Prostate gland (tissue), 2 donors: Measurements from ENCODE around the gene KRT33A. TPM values are rescaled to one million over a fixed set of nuclear protein-coding genes. Genes with fewer than 3 reads are reported as not detected.

Source experiments
- DNase-seq: peaks from one replicate; pipeline ENCODE4 v3.0.0-alpha.2; 2019; ENCODE audit warnings: low spot score
- H3K27ac ChIP-seq, 2 donors: fragments of 200-600 bp; sonication (generic); 2 replicates each; pipeline ENCODE4 v1.5.1; 2017 to 2019
- H3K27me3 ChIP-seq: fragments of 200-600 bp; sonication (generic); replicated peaks from 2 replicates; pipeline ENCODE4 v1.5.1; 2019; ENCODE audit not compliant: insufficient read depth
- H3K36me3 ChIP-seq, 2 donors: fragments of 200-600 bp; sonication (generic); 1 replicate in 1 of 2; 2 replicates in 1 of 2; pipeline versions ENCODE4 v1.5.1 to v1.8.1; 2017 to 2019
- H3K4me1 ChIP-seq: fragments of 200-600 bp; sonication (generic); replicated peaks from 2 replicates; pipeline ENCODE4 v1.5.1; 2019
- H3K4me3 ChIP-seq, 2 donors: fragments of 200-600 bp; sonication (generic); 2 replicates each; pipeline ENCODE4 v1.5.1; 2017 to 2019
- H3K9me3 ChIP-seq: fragments of 200-600 bp; sonication (generic); 2 replicates; pipeline ENCODE4 v1.5.1; 2017
- POLR2A ChIP-seq: fragments of 450-650 bp; IDR thresholded peaks from one replicate; pipeline ENCODE4 v1.6.1; 2016; ENCODE audit warnings: antibody characterized with exemption, mild to moderate bottlenecking
- POLR2AphosphoS5 ChIP-seq: sonication (generic); formaldehyde crosslinking; IDR thresholded peaks from one replicate; pipeline ENCODE4 v1.6.1; 2017; ENCODE audit warnings: antibody characterized with exemption
- whole genome bisulfite sequencing: methylation state at CpG from one replicate; pipeline ENCODE4 v1.1.5; 2018; 5-methylcytosine and 5-hydroxymethylcytosine counted together
- intact Hi-C: fragments of 100-400 bp; cut with DNase I; formaldehyde crosslinking; loops from one replicate; pipeline ENCODE4 v1.14.2; 2022
- total RNA-seq, 2 donors: library from RNA; depleted of rRNA; stranded (reverse); fragments of >200 nt; gene quantifications; one replicate each; pipeline ENCODE4 v1.1.0, GENCODE V29; 2016
- TF ChIP-seq, protein P1 (sequence below), 4 experiments: fragments of 200-600 bp in 2 of 4; fragments of 450-650 bp in 2 of 4; sonication (generic) in 2 of 4; IDR thresholded peaks; 1 replicate in 3 of 4; 2 replicates in 1 of 4; pipeline ENCODE4 v1.5.1; 2016 to 2019; ENCODE audit warnings: antibody characterized with exemption in 4 of 4, mild to moderate bottlenecking in 2 of 4, moderate library complexity in 2 of 4

KRT33A gene
- total RNA-seq, 2 donors from 2014 or later, result not detected

GRCh38 chr17:41301204-41301790, 49.3 kb downstream of the KRT33A start:
- no peak overlapping the region for H3K4me3 ChIP-seq
- H3K27me3 ChIP-seq, result no peaks in the 10 kb centered on the region
- H3K4me1 ChIP-seq, result no peaks in the 10 kb centered on the region
- intact Hi-C loops, result no loop called here
- DNase-seq, result peak; percentile 63
- H3K36me3 ChIP-seq, result no peaks in the 10 kb centered on the region
- TF ChIP-seq POLR2A (no peak), POLR2AphosphoS5 (peak; percentile 69)
- TF ChIP-seq, protein P1, sequence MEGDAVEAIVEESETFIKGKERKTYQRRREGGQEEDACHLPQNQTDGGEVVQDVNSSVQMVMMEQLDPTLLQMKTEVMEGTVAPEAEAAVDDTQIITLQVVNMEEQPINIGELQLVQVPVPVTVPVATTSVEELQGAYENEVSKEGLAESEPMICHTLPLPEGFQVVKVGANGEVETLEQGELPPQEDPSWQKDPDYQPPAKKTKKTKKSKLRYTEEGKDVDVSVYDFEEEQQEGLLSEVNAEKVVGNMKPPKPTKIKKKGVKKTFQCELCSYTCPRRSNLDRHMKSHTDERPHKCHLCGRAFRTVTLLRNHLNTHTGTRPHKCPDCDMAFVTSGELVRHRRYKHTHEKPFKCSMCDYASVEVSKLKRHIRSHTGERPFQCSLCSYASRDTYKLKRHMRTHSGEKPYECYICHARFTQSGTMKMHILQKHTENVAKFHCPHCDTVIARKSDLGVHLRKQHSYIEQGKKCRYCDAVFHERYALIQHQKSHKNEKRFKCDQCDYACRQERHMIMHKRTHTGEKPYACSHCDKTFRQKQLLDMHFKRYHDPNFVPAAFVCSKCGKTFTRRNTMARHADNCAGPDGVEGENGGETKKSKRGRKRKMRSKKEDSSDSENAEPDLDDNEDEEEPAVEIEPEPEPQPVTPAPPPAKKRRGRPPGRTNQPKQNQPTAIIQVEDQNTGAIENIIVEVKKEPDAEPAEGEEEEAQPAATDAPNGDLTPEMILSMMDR (IDR thresholded peaks at IDR 0.05), result no peak
- H3K27ac ChIP-seq, result no peak overlapping the region
- H3K9me3 ChIP-seq, result no peaks in the 10 kb centered on the region
- WGBS, result 35% methylated on average over 5 of the region's 5 CpGs

DNA sequence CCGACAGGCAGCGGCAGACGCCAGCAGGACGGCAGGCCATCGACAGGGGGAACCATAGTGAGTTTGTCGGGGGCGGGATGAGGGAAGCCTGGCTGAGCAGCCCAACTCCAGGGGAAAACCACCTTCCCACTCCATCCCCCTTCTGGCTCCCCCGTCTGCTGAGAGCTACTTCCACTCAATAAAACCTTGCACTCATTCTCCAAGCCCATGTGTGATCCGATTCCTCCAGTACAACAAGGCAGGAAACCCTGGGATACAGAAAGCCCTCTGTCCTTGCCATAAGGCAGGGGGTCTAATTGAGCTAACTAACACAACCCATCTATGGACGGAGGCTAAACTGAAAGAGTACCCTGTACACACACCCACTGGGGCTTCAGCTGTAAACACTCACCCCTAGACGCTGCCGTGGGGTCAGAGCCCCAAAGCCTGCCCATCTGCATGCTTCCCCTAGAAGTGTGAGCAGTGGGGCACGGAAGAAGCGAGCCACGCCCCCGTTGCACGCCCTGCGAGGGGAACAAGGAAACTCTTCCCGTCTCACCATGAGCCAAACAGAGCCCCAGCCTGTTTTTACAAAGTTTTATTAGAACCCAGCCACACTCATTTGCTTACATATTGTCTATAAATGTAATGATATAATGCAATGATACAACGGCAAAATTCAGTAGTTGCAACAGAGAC, 52.0 kb downstream of the KRT33A start:
- Histone ChIP-seq H3K4me1 (no peaks in the 10 kb centered on the region), H3K27ac (no peak overlapping the region), H3K36me3 (no peaks in the 10 kb centered on the region), H3K27me3 (no peaks in the 10 kb centered on the region), H3K9me3 (no peaks in the 10 kb centered on the region), H3K4me3 (no peak overlapping the region)
- DNase-seq, result no peak
- intact Hi-C loops, result no loop called here
- no peak for TF ChIP-seq POLR2AphosphoS5
- no peak for TF ChIP-seq POLR2A
- TF ChIP-seq, protein P1 (IDR thresholded peaks at IDR 0.05), result no peak
- WGBS, result 80% methylated on average over 20 of the region's 20 CpGs

- 8% methylated on average over 1 of the region's 1 CpG for WGBS
- Histone ChIP-seq H3K4me1 (no peaks in the 10 kb centered on the region), H3K9me3 (no peaks in the 10 kb centered on the region), H3K36me3 (no peaks in the 10 kb centered on the region), H3K27me3 (peaks cover 2% of the 10 kb centered on the region), H3K4me3 (no peak overlapping the region), H3K27ac (no peak overlapping the region)
- intact Hi-C loops, result no loop called here
- no peak for DNase-seq
- TF ChIP-seq POLR2A (no peak), POLR2AphosphoS5 (no peak)
- TF ChIP-seq, protein P1 (IDR thresholded peaks at IDR 0.05), result no peak
Observed at GRCh38 chr17:41296846-41297245, 53.8 kb downstream of the KRT33A start.

Other genes starting within 250 kb of the KRT33A start
- not detected for gene KRTAP4-16, start 248.6 kb downstream of the KRT33A start, total RNA-seq
- gene KRTAP4-9, start 245.4 kb downstream of the KRT33A start, total RNA-seq, result not detected
- gene KRTAP4-11, start 232.5 kb downstream of the KRT33A start, total RNA-seq, result not detected
- not detected for gene KRTAP4-12, start 226.6 kb downstream of the KRT33A start, total RNA-seq
- gene KRTAP4-6, start 210.3 kb downstream of the KRT33A start, total RNA-seq, result not detected
- not detected for gene KRTAP4-5, start 201.0 kb downstream of the KRT33A start, total RNA-seq
- gene KRTAP4-4, start 190.1 kb downstream of the KRT33A start, total RNA-seq, result not detected
- not detected for gene KRTAP4-3, start 182.6 kb downstream of the KRT33A start, total RNA-seq
- gene KRTAP4-2, start 172.6 kb downstream of the KRT33A start, total RNA-seq, result not detected
- not detected for gene KRTAP4-1, start 165.9 kb downstream of the KRT33A start, total RNA-seq
- not detected for gene KRTAP9-1, start 160.9 kb downstream of the KRT33A start, total RNA-seq
- not detected for gene KRTAP9-2, start 124.2 kb downstream of the KRT33A start, total RNA-seq
- not detected for gene KRTAP9-3, start 118.4 kb downstream of the KRT33A start, total RNA-seq
- not detected for gene KRTAP9-8, start 112.8 kb downstream of the KRT33A start, total RNA-seq
- not detected for gene KRTAP9-4, start 101.1 kb downstream of the KRT33A start, total RNA-seq
- not detected for gene KRTAP9-9, start 95.4 kb downstream of the KRT33A start, total RNA-seq
- not detected for gene KRTAP9-6, start 85.5 kb downstream of the KRT33A start, total RNA-seq
- gene KRTAP9-7, start 75.1 kb downstream of the KRT33A start, total RNA-seq, result not detected
- not detected for gene KRTAP29-1, start 48.0 kb downstream of the KRT33A start, total RNA-seq
- not detected for gene KRTAP16-1, start 41.5 kb downstream of the KRT33A start, total RNA-seq
- not detected for gene KRTAP17-1, start 35.1 kb downstream of the KRT33A start, total RNA-seq
- gene KRT33B, start 19.0 kb upstream of the KRT33A start, total RNA-seq, result not detected
- gene KRT34, start 31.5 kb upstream of the KRT33A start, total RNA-seq, result 1 to 10 TPM in 1 of 2 donors, not detected in 1; 1.5 TPM
- not detected for gene KRT31, start 46.8 kb upstream of the KRT33A start, total RNA-seq
- gene KRT37, start 73.8 kb upstream of the KRT33A start, total RNA-seq, result not detected
- not detected for gene KRT38, start 90.2 kb upstream of the KRT33A start, total RNA-seq
- gene KRT32, start 116.6 kb upstream of the KRT33A start, total RNA-seq, result not detected
- not detected for gene KRT35, start 130.3 kb upstream of the KRT33A start, total RNA-seq
- not detected for gene KRT36, start 139.1 kb upstream of the KRT33A start, total RNA-seq
- 10 to 100 TPM; 38.4 to 62.7 TPM for gene KRT13, start 154.8 kb upstream of the KRT33A start, total RNA-seq
- gene KRT15, start 168.1 kb upstream of the KRT33A start, total RNA-seq, result 1,000 to 10,000 TPM in 1 of 2 donors, 100 to 1,000 TPM in 1; 138 to 1,038 TPM
- 100 to 1,000 TPM; 351 to 398 TPM for gene KRT19, start 177.5 kb upstream of the KRT33A start, total RNA-seq
- not detected for gene KRT9, start 221.2 kb upstream of the KRT33A start, total RNA-seq
- gene KRT14, start 236.1 kb upstream of the KRT33A start, total RNA-seq, result 100 to 1,000 TPM in 1 of 2 donors, 10 to 100 TPM in 1; 28.1 to 298 TPM